ENCODE measurements around the gene ADIRF.

GRCh38 chr10:86929468-86930380 is 38.6 kb upstream of the ADIRF start:
- no peak for TF ChIP-seq CTCF (IDR thresholded peaks at IDR 0.05)
- no peak for TF ChIP-seq POLR2A (IDR thresholded peaks at IDR 0.05)
